ENCODE data around the gene PERCC1.

DNA sequence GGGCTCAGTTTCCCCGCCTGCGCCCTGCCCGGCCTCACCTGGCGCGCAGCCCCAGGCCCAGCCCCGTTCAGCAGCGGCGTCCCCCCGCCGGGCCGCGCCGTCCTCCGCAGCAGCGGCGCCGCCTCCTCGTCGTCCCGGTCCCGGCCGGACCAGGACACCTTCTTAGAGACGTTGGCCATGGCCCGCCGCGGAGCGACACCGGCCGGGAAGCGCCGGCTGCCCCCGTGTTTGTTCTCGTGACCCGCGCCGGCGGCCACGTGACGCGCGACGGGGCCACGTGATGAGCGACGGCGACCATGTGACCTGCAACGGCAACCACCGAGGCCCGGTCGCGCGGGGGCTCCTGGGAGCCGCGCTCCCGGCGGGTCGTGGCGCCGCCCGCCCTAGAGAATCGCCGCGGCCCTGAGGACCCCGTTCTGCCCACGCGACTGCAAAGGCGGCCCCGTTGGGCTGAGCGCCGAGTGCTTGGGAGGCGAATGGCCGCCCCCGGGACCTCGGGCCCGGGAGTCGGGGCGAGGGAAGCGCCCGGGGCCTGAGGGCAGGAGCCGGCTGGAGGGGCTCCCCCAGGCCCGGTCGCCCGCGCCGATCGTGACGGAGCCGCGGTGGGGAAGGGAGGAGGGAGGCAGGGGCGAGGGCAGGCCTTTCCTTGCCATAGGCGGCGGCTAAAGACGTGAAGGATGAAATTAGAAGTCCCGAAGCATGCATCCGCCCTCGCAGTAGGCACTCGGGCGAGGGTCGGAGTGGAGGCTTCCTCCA, 44.1 kb downstream of the PERCC1 start, which contains the start of gene CLCN7:
- TF ChIP-seq, protein P1, sequence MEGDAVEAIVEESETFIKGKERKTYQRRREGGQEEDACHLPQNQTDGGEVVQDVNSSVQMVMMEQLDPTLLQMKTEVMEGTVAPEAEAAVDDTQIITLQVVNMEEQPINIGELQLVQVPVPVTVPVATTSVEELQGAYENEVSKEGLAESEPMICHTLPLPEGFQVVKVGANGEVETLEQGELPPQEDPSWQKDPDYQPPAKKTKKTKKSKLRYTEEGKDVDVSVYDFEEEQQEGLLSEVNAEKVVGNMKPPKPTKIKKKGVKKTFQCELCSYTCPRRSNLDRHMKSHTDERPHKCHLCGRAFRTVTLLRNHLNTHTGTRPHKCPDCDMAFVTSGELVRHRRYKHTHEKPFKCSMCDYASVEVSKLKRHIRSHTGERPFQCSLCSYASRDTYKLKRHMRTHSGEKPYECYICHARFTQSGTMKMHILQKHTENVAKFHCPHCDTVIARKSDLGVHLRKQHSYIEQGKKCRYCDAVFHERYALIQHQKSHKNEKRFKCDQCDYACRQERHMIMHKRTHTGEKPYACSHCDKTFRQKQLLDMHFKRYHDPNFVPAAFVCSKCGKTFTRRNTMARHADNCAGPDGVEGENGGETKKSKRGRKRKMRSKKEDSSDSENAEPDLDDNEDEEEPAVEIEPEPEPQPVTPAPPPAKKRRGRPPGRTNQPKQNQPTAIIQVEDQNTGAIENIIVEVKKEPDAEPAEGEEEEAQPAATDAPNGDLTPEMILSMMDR (IDR thresholded peaks at IDR 0.05) = no peak
- TF ChIP-seq POLR2A (IDR thresholded peaks at IDR 0.05) = peak in 1 of 2 donors; percentile 67

Measured in lower leg skin (tissue), 3 donors.